HG03354 (cell line): Measurements from ENCODE around the gene SARS2.
"Not testable (repeated sequence)": the region's sequence is repeated elsewhere in the genome, so short reads cannot be mapped to it uniquely, and the experiment has no call there.

Source experiments
- ATAC-seq: cut with Tn5 transposase; IDR thresholded peaks from one replicate; pipeline ENCODE4 v1.9.1; 2021; ENCODE audit warnings: mild to moderate bottlenecking; ENCODE audit not compliant: unreplicated experiment, poor library complexity, severe bottlenecking

Gene SARS2

GRCh38 chr19:38929929-38930775 lies at the start of gene SARS2:
Gene SARS2, minus strand, starts transcription at chr19:38930763. Its CDS starts 27 bp downstream, at chr19:38930736.
- ATAC-seq, result peak; percentile 75

GRCh38 chr19:38979812-38980211 lies 49.2 kb upstream of the SARS2 start:
- no peak for ATAC-seq

- no peak for ATAC-seq
Observed at GRCh38 chr19:38978326-38978689, 47.7 kb upstream of the SARS2 start.

GRCh38 chr19:38977445-38978325 lies 47.1 kb upstream of the SARS2 start:
- peak; percentile 53 for ATAC-seq

GRCh38 chr19:38975861-38976271 lies 45.3 kb upstream of the SARS2 start:
- ATAC-seq, result no peak

GRCh38 chr19:38975214-38975860 lies 44.8 kb upstream of the SARS2 start, which contains the start of gene FBXO17:
Gene FBXO17, minus strand, starts transcription at chr19:38975742. Its CDS starts 25,423 bp downstream, at chr19:38950319.
- ATAC-seq, result no peak

GRCh38 chr19:38974624-38975213 lies 44.2 kb upstream of the SARS2 start:
- ATAC-seq, result no peak

- no peak for ATAC-seq
Observed at GRCh38 chr19:38971672-38972071, 41.1 kb upstream of the SARS2 start.

- no peak for ATAC-seq
Observed at GRCh38 chr19:38970664-38971532, 40.3 kb upstream of the SARS2 start.

GRCh38 chr19:38966149-38966548 lies 35.6 kb upstream of the SARS2 start:
- ATAC-seq, result not testable (repeated sequence)

- no peak for ATAC-seq
Observed at GRCh38 chr19:38964738-38965137, 34.2 kb upstream of the SARS2 start.

GRCh38 chr19:38959618-38960017 lies 29.1 kb upstream of the SARS2 start:
- ATAC-seq, result no peak

GRCh38 chr19:38958301-38958700 lies 27.7 kb upstream of the SARS2 start:
- ATAC-seq, result no peak

GRCh38 chr19:38956264-38956663 lies 25.7 kb upstream of the SARS2 start:
- no peak for ATAC-seq

GRCh38 chr19:38953677-38954076 lies 23.1 kb upstream of the SARS2 start:
- ATAC-seq, result no peak

GRCh38 chr19:38952395-38953165 lies 22.0 kb upstream of the SARS2 start:
- no peak for ATAC-seq

- ATAC-seq, result no peak
Observed at GRCh38 chr19:38951187-38951586, 20.6 kb upstream of the SARS2 start.
